ENCODE measurements around the gene CALY.
A peak's percentile ranks its signal among the peaks of the same experiment; 100 is the strongest.

The CALY gene

GRCh38 chr10:133366751-133367150 lies 30.1 kb upstream of the CALY start:
- DNase-seq (ENCODE audit: low read depth in 2 of 2) = no peak

- no peak for DNase-seq (ENCODE audit: low read depth in 2 of 2)
Measured at GRCh38 chr10:133366130-133366478, 29.4 kb upstream of the CALY start.

- no peak for DNase-seq (ENCODE audit: low read depth in 2 of 2)
Measured at GRCh38 chr10:133365461-133366129, 28.9 kb upstream of the CALY start.

GRCh38 chr10:133364645-133365431 lies 28.1 kb upstream of the CALY start:
- no peak for DNase-seq (ENCODE audit: low read depth in 2 of 2)

- DNase-seq (ENCODE audit: low read depth in 2 of 2) = no peak
Measured at GRCh38 chr10:133362846-133363245, 26.1 kb upstream of the CALY start.

- no peak for DNase-seq (ENCODE audit: low read depth in 2 of 2)
Measured at GRCh38 chr10:133361773-133362441, 25.2 kb upstream of the CALY start.

- DNase-seq (ENCODE audit: low read depth in 2 of 2) = no peak
Measured at GRCh38 chr10:133361227-133361626, 24.5 kb upstream of the CALY start.

GRCh38 chr10:133359972-133360610 lies 23.4 kb upstream of the CALY start:
- no peak for DNase-seq (ENCODE audit: low read depth in 2 of 2)

GRCh38 chr10:133359554-133359971 lies 22.9 kb upstream of the CALY start:
- no peak for DNase-seq (ENCODE audit: low read depth in 2 of 2)

GRCh38 chr10:133358925-133359310 lies 22.2 kb upstream of the CALY start:
- DNase-seq (ENCODE audit: low read depth in 2 of 2) = no peak

GRCh38 chr10:133358162-133358924 lies 21.6 kb upstream of the CALY start:
- DNase-seq (ENCODE audit: low read depth in 2 of 2) = no peak

- DNase-seq (ENCODE audit: low read depth in 2 of 2) = peak in 1 of 2 experiments; percentile 41
Measured at GRCh38 chr10:133357285-133358161, 20.8 kb upstream of the CALY start, which contains the start of gene FUOM. FUOM (minus strand) TSS chr10:133358019; CDS start chr10:133358007, 12 bp downstream.

- DNase-seq (ENCODE audit: low read depth in 2 of 2) = no peak
Measured at GRCh38 chr10:133356549-133357284, 20.0 kb upstream of the CALY start.

- DNase-seq (ENCODE audit: low read depth in 2 of 2) = no peak
Measured at GRCh38 chr10:133355991-133356390, 19.3 kb upstream of the CALY start.

- DNase-seq (ENCODE audit: low read depth in 2 of 2) = no peak
Measured at GRCh38 chr10:133355266-133355665, 18.6 kb upstream of the CALY start.

- no peak for DNase-seq (ENCODE audit: low read depth in 2 of 2)
Measured at GRCh38 chr10:133354672-133355240, 18.1 kb upstream of the CALY start.

- no peak for DNase-seq (ENCODE audit: low read depth in 2 of 2)
Measured at GRCh38 chr10:133353988-133354605, 17.4 kb upstream of the CALY start.

- no peak for DNase-seq (ENCODE audit: low read depth in 2 of 2)
Measured at GRCh38 chr10:133353202-133353959, 16.7 kb upstream of the CALY start.
